Left lung (tissue), 10 donors: Measurements from ENCODE around the gene PIEZO2. TPM values are rescaled to one million over a fixed set of nuclear protein-coding genes. Genes with fewer than 3 reads are reported as not detected.

ENCODE experiments used
- ATAC-seq: fragments of 200-7000 bp; cut with Tn5 transposase; one replicate; pipeline ENCODE4 v1.9.1; 2020; ENCODE audit warnings: moderate library complexity
- DNase-seq, 4 donors: peaks; one replicate each; pipeline ENCODE4 v3.0.0-alpha.2; 2013 to 2020
- H3K27ac ChIP-seq, 2 donors: fragments of 200-600 bp; sonication (generic) in 1 of 2; one replicate each; pipeline versions ENCODE4 v1.5.0 to v1.8.0; 2020 to 2021
- H3K27me3 ChIP-seq, 2 donors: fragments of 200-600 bp; sonication (generic) in 1 of 2; one replicate each; pipeline versions ENCODE4 v1.5.0 to v1.8.0; 2020 to 2021
- H3K36me3 ChIP-seq, 2 donors: fragments of 200-600 bp; sonication (generic) in 1 of 2; one replicate each; pipeline versions ENCODE4 v1.5.0 to v1.8.0; 2020 to 2021
- H3K4me1 ChIP-seq, 2 donors: fragments of 200-600 bp; one replicate each; pipeline ENCODE4 v1.8.0; 2021
- H3K4me3 ChIP-seq, 2 donors: fragments of 200-600 bp; sonication (generic) in 1 of 2; one replicate each; pipeline versions ENCODE4 v1.5.0 to v1.8.0; 2020 to 2021; ENCODE audit warnings: mild to moderate bottlenecking in 1 of 2
- H3K9me3 ChIP-seq, 2 donors: fragments of 200-600 bp; sonication (generic) in 1 of 2; one replicate each; pipeline versions ENCODE4 v1.5.0 to v1.8.0; 2020 to 2021
- intact Hi-C, 2 donors: fragments of 100-400 bp; cut with DNase I; formaldehyde crosslinking; loops; one replicate each; pipeline versions ENCODE4 v1.11.2 to v1.14.2; 2022
- polyA plus RNA-seq, 6 donors: library from polyadenylated mRNA; unstranded; fragments of 120-200 nt; gene quantifications; one replicate each; pipeline ENCODE4 v1.2.1, GENCODE V29; 2013; ENCODE audit not compliant: insufficient read length in 6 of 6
- total RNA-seq, 2 donors: library from RNA; stranded (reverse); fragmentation: NEBNext Ultra II Directional; extraction: Animal tissue kit (Norgen Biotek cat#: 25700); gene quantifications; one replicate each; pipeline ENCODE4 v1.2.1, GENCODE V29; 2021
- TF ChIP-seq, protein P1 (sequence below), 2 donors: fragments of 200-600 bp; sonication (generic) in 1 of 2; IDR thresholded peaks; one replicate each; pipeline versions ENCODE4 v1.5.0 to v1.8.0; 2021; ENCODE audit warnings: antibody characterized with exemption in 2 of 2
- donor health status: DM: no; HTN: yes; CAD: no.
- donor health status: DM: no; HTN: no; CAD: no.

PIEZO2 gene
- total and polyA plus RNA-seq, 8 donors: 40.3 to 270 (median 233) TPM

DNA sequence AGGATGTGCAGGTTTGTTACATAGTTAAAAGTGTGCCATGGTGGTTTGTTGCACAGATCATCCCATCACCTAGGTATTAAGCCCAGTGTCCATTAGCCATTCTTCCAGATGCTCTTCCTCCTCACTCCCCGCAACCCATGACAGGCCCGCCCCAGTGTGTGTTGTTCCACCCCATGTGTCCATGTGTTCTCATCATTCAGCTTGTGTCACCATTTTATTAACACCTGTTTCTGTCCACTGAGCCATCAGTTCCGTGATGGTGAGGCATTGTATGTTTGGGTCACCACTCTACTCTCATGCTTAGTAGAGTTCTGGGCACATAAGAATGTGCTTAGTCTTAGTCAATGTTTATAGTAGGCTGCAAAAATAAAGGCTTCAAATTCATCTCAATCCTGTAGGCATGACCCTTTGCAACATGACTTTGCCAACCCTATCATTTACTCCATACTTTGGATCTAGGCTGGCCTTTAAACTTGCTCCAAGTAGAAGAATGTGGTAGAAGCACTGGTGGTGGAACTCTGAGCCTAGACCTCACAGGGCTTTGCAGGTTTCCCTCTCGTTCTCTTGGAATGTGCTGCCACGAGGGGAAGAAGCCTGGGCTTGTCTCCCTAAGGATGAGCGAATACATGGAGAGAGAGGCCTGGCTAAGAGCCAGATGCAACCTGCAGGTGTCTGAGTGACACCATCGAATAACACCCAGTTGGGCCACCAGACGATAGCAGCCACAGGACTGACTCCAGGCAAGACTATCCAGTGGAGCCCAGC, 462.0 kb downstream of the PIEZO2 start:
- H3K36me3 ChIP-seq: no peaks in the 10 kb centered on the region
- ATAC-seq: no peak
- intact Hi-C loops: no loop called here
- no peak overlapping the region for H3K4me3 ChIP-seq
- TF ChIP-seq, protein P1, sequence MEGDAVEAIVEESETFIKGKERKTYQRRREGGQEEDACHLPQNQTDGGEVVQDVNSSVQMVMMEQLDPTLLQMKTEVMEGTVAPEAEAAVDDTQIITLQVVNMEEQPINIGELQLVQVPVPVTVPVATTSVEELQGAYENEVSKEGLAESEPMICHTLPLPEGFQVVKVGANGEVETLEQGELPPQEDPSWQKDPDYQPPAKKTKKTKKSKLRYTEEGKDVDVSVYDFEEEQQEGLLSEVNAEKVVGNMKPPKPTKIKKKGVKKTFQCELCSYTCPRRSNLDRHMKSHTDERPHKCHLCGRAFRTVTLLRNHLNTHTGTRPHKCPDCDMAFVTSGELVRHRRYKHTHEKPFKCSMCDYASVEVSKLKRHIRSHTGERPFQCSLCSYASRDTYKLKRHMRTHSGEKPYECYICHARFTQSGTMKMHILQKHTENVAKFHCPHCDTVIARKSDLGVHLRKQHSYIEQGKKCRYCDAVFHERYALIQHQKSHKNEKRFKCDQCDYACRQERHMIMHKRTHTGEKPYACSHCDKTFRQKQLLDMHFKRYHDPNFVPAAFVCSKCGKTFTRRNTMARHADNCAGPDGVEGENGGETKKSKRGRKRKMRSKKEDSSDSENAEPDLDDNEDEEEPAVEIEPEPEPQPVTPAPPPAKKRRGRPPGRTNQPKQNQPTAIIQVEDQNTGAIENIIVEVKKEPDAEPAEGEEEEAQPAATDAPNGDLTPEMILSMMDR (IDR thresholded peaks at IDR 0.05): no peak
- H3K27ac ChIP-seq: no peak overlapping the region
- no peaks in the 10 kb centered on the region for H3K4me1 ChIP-seq
- DNase-seq: no peak
- H3K27me3 ChIP-seq: no peaks in the 10 kb centered on the region
- H3K9me3 ChIP-seq: no peaks in the 10 kb centered on the region

DNA sequence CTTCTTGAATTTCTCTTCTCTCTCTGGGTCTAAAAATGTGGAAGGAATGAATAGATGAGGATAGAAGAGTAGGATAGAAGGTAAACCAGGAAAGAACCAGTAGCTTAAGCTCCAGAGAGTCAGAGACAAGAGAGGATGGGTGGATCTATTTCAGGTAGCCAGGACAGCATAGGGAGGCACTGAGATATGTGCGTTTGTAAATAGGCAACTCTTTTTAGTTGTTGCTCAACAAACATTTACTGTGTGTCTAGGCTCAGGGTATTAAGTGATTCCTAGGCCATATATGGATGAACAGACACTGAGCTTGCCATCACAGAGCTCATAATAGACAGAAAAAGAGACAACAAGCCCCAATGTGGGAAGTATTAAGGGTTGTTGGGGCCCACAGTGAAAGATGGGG, 463.1 kb downstream of the PIEZO2 start:
- Histone ChIP-seq H3K4me3 (no peak overlapping the region), H3K4me1 (no peaks in the 10 kb centered on the region), H3K9me3 (no peaks in the 10 kb centered on the region), H3K27me3 (no peaks in the 10 kb centered on the region), H3K27ac (no peak overlapping the region), H3K36me3 (no peaks in the 10 kb centered on the region)
- no peak for ATAC-seq
- intact Hi-C loops: no loop called here
- TF ChIP-seq, protein P1 (IDR thresholded peaks at IDR 0.05): no peak
- DNase-seq: no peak

GRCh38 chr18:10685484-10685883, 463.9 kb downstream of the PIEZO2 start:
- no peak overlapping the region for H3K4me3 ChIP-seq
- TF ChIP-seq, protein P1 (IDR thresholded peaks at IDR 0.05): no peak
- no peak for ATAC-seq
- H3K9me3 ChIP-seq: no peaks in the 10 kb centered on the region
- intact Hi-C loops: no loop called here
- no peak overlapping the region for H3K27ac ChIP-seq
- no peaks in the 10 kb centered on the region for H3K4me1 ChIP-seq
- H3K36me3 ChIP-seq: no peaks in the 10 kb centered on the region
- no peaks in the 10 kb centered on the region for H3K27me3 ChIP-seq
- DNase-seq: no peak

- ATAC-seq (no peak), DNase-seq (no peak)
- H3K36me3 ChIP-seq: no peaks in the 10 kb centered on the region
- H3K27ac ChIP-seq: no peak overlapping the region
- H3K4me1 ChIP-seq: no peaks in the 10 kb centered on the region
- H3K9me3 ChIP-seq: no peaks in the 10 kb centered on the region
- TF ChIP-seq, protein P1 (IDR thresholded peaks at IDR 0.05): no peak
- intact Hi-C loops: no loop called here
- no peaks in the 10 kb centered on the region for H3K27me3 ChIP-seq
- no peak overlapping the region for H3K4me3 ChIP-seq
Observed at GRCh38 chr18:10682368-10682714, 467.0 kb downstream of the PIEZO2 start.

GRCh38 chr18:10681581-10682367, 467.6 kb downstream of the PIEZO2 start:
- Histone ChIP-seq H3K4me3 (no peak overlapping the region), H3K27ac (no peak overlapping the region), H3K4me1 (no peaks in the 10 kb centered on the region), H3K36me3 (no peaks in the 10 kb centered on the region), H3K9me3 (no peaks in the 10 kb centered on the region), H3K27me3 (no peaks in the 10 kb centered on the region)
- DNase-seq (no peak), ATAC-seq (no peak)
- TF ChIP-seq, protein P1 (IDR thresholded peaks at IDR 0.05): no peak
- intact Hi-C loops: no loop called here
